K562 (cell line): Measurements from ENCODE around the gene PIH1D1. TPM values are rescaled to one million over a fixed set of nuclear protein-coding genes. Genes with fewer than 3 reads are reported as not detected.

Source experiments
- ATAC-seq: fragments of 200-7000 bp; cut with Tn5 transposase; 3 replicates; pipeline ENCODE4 v1.9.1; 2020; ENCODE audit warnings: moderate library complexity
- BruUV-seq: library from RNA; stranded (reverse); fragments of 400-500 nt; replicated peaks from 2 replicates; lab custom pipeline; 2021; lab: Mats Ljungman, UMichigan
- CTCF ChIA-PET: fragments of 300-600 bp; formaldehyde crosslinking; extraction: SDS; loops from one replicate; lab custom pipeline; 2021; ENCODE audit warnings: low intra/inter-chr PET ratio; lab: Yijun Ruan, JAX
- POLR2A ChIA-PET: fragments of 300-600, 350-650 bp; sonication (Branson Sonifier 250); formaldehyde crosslinking; extraction: SDS; loops from one replicate; lab custom pipeline; 2021; ENCODE audit warnings: antibody characterized with exemption, inconsistent platforms; lab: Yijun Ruan, JAX
- DNase-seq, 4 experiments: peaks; one replicate each; pipeline versions ENCODE4 v3.0.0 to v3.0.0-alpha.2; 2011 to 2018; ENCODE audit warnings: low spot score in 3 of 4, mixed read lengths in 3 of 4; ENCODE audit errors: extremely low read depth in 1 of 4
- FAIRE-seq: peaks from 2 replicates; lab custom pipeline; 2011; peaks lifted over from hg19 to GRCh38; lab: Jason Lieb, UNC
- H2AFZ ChIP-seq: 2 replicates; pipeline ENCODE4 v1.6.0; 2011; ENCODE audit warnings: low read depth, low read length, control low read depth, inconsistent platforms
- H3K27ac ChIP-seq: fragments of 200-600 bp; 3 replicates; pipeline ENCODE4 v1.8.0; 2011; ENCODE audit warnings: low read depth, mild to moderate bottlenecking, control low read depth, inconsistent platforms, low read length, moderate library complexity, mixed read lengths; ENCODE audit errors: extremely low read depth
- H3K27me3 ChIP-seq, 2 experiments: fragments of 300-600 bp in 1 of 2; 2 replicates in 1 of 2; 3 replicates in 1 of 2; pipeline versions ENCODE4 v1.6.0 to v1.8.0; 2011; ENCODE audit warnings: inconsistent platforms in 2 of 2, low read length in 2 of 2, mild to moderate bottlenecking in 1 of 2, mixed read lengths in 1 of 2, moderate library complexity in 1 of 2; ENCODE audit not compliant: control insufficient read depth in 2 of 2, insufficient read depth in 2 of 2
- H3K36me3 ChIP-seq: fragments of 300-600 bp; 3 replicates; pipeline ENCODE4 v1.8.0; 2011; ENCODE audit warnings: mild to moderate bottlenecking, low read length, inconsistent platforms; ENCODE audit not compliant: control insufficient read depth, insufficient read depth
- H3K4me1 ChIP-seq, 2 experiments: fragments of 200-600 bp in 1 of 2; replicated peaks in 1 of 2; 2 replicates in 1 of 2; 3 replicates in 1 of 2; pipeline versions ENCODE4 v1.5.1 to v1.8.0; 2011; ENCODE audit warnings: inconsistent platforms in 2 of 2, low read length in 2 of 2, mild to moderate bottlenecking in 1 of 2, mixed read lengths in 1 of 2, moderate library complexity in 1 of 2; ENCODE audit not compliant: control insufficient read depth in 2 of 2, insufficient read depth in 2 of 2
- H3K4me2 ChIP-seq: 2 replicates; pipeline ENCODE4 v1.6.1; 2011; ENCODE audit warnings: low read length, control low read depth, inconsistent platforms, mixed read lengths; ENCODE audit not compliant: insufficient read depth
- H3K4me3 ChIP-seq: fragments of 200-600 bp; sonication (generic), shearing (Covaris generic); 2 replicates; pipeline ENCODE4 v1.5.1; 2016; ENCODE audit warnings: control low read depth, inconsistent platforms
- H3K79me2 ChIP-seq: fragments of 200-600 bp; 3 replicates; pipeline ENCODE4 v1.8.0; 2011; ENCODE audit warnings: low read length, inconsistent platforms; ENCODE audit not compliant: control insufficient read depth, insufficient read depth
- H3K9ac ChIP-seq, 2 experiments: 2 replicates each; pipeline versions ENCODE4 v1.6.0 to v1.6.1; 2011; ENCODE audit warnings: low read depth in 2 of 2, low read length in 2 of 2, control low read depth in 1 of 2, inconsistent platforms in 1 of 2, mild to moderate bottlenecking in 1 of 2, mixed read lengths in 1 of 2; ENCODE audit not compliant: insufficient read depth in 1 of 2
- H3K9me1 ChIP-seq: one replicate; pipeline ENCODE4 v1.6.0; 2011; ENCODE audit warnings: inconsistent platforms, mild to moderate bottlenecking, low read length, moderate library complexity; ENCODE audit not compliant: control insufficient read depth, insufficient read depth
- H3K9me3 ChIP-seq: replicated peaks from 2 replicates; pipeline ENCODE4 v1.5.1; 2011; ENCODE audit warnings: low read depth, low read length, inconsistent platforms; ENCODE audit not compliant: control insufficient read depth, insufficient read depth
- H4K20me1 ChIP-seq: replicated peaks from 2 replicates; pipeline ENCODE4 v1.6.1; 2011; ENCODE audit warnings: low read length, inconsistent platforms, mixed read lengths; ENCODE audit not compliant: control insufficient read depth, insufficient read depth
- BRD4 ChIP-seq: fragments of 200-600 bp; sonication (generic); IDR thresholded peaks from 2 replicates; pipeline ENCODE4 v1.6.1; 2017; ENCODE audit warnings: inconsistent platforms
- CHD1 ChIP-seq: fragments of 200-600 bp; sonication (generic); IDR thresholded peaks from one replicate; pipeline ENCODE4 v1.6.1; 2012; ENCODE audit warnings: mild to moderate bottlenecking, moderate library complexity, low read length, inconsistent platforms
- CTBP1 ChIP-seq: fragments of 450-650 bp; IDR thresholded peaks from 2 replicates; pipeline ENCODE4 v1.6.1; 2016; ENCODE audit warnings: borderline replicate concordance
- FOXJ2 ChIP-seq: fragments of 200-800 bp; sonication (Bioruptor generic); IDR thresholded peaks from 2 replicates; pipeline ENCODE4 v1.6.1; 2016; ENCODE audit warnings: missing genetic modification characterization, missing compliant biosample characterization
- HNRNPL ChIP-seq: fragments of 200-400 bp; formaldehyde crosslinking; IDR thresholded peaks from 2 replicates; pipeline ENCODE4 v1.6.1; 2017; ENCODE audit warnings: low read depth, mild to moderate bottlenecking, low read length
- MTF1 ChIP-seq: fragments of 250-450 bp; sonication (Bioruptor Pico); IDR thresholded peaks from 2 replicates; pipeline ENCODE4 v1.9.0; 2021; ENCODE audit warnings: moderate library complexity, mild to moderate bottlenecking, inconsistent platforms, borderline replicate concordance
- NBN ChIP-seq: fragments of 450-650 bp; IDR thresholded peaks from 2 replicates; pipeline ENCODE4 v1.6.1; 2016; ENCODE audit warnings: low read depth, mild to moderate bottlenecking
- POLR2H ChIP-seq: IDR thresholded peaks from 2 replicates; pipeline ENCODE4 v1.6.1; 2016; ENCODE audit warnings: missing genetic modification characterization, low read depth, mild to moderate bottlenecking, control low read depth, missing compliant biosample characterization, moderate library complexity
- ZBTB7A ChIP-seq: IDR thresholded peaks from 2 replicates; pipeline ENCODE4 v1.6.1; 2011; ENCODE audit warnings: low read depth, mild to moderate bottlenecking, low read length, moderate library complexity, borderline replicate concordance; ENCODE audit not compliant: control insufficient read depth
- ZNF584 ChIP-seq: fragments of 200-800 bp; sonication (Bioruptor generic); IDR thresholded peaks from 2 replicates; pipeline ENCODE4 v1.6.1; 2016; ENCODE audit warnings: low read depth, mild to moderate bottlenecking, missing genetic modification characterization, missing compliant biosample characterization
- ZNF668 ChIP-seq: fragments of 250-450 bp; sonication (Bioruptor Pico); IDR thresholded peaks from 2 replicates; pipeline ENCODE4 v1.8.0; 2022; ENCODE audit warnings: mild to moderate bottlenecking, inconsistent platforms
- ZZZ3 ChIP-seq: fragments of 450-650 bp; IDR thresholded peaks from 2 replicates; pipeline ENCODE4 v1.6.1; 2016; ENCODE audit warnings: antibody characterized with exemption, mild to moderate bottlenecking, moderate library complexity
- WGBS: fragments of 100-300 bp; shearing (Covaris generic); methylation state at CpG from one replicate; pipeline ENCODE4 v1.1.6; 2016; ENCODE audit warnings: low coverage, mixed read lengths; ENCODE audit not compliant: insufficient coverage; ENCODE audit errors: missing lambda C conversion rate; 5-methylcytosine and 5-hydroxymethylcytosine counted together
- in situ Hi-C: fragments of 300-500 bp; cut with MboI; formaldehyde crosslinking; loops from 4 replicates; pipeline ENCODE4 v1.15.0; 2018; ENCODE audit warnings: inconsistent platforms, mixed read lengths
- intact Hi-C: fragments of 100-400 bp; cut with micrococcal nuclease; formaldehyde crosslinking; loops from 2 replicates; pipeline ENCODE4 v1.14.2; 2022
- polyA plus RNA-seq, 8 experiments: library from polyadenylated mRNA; depleted of rRNA in 4 of 8; stranded (reverse) in 5 of 8; unstranded in 3 of 8; fragments of >200 nt; fragmentation: Nextera tagmentation in 2 of 8; fragmentation: Illumina TruSeq in 1 of 8; extraction: Ambion mirVana in 2 of 8; extraction: Trizol in 1 of 8; gene quantifications; 2 replicates each; pipeline versions ENCODE4 v1.2.1 to v1.2.3, GENCODE V29; 2011 to 2014; ENCODE audit warnings: inconsistent platforms in 1 of 8, missing spikeins in 1 of 8
- total RNA-seq, 7 experiments: library from RNA; depleted of rRNA in 6 of 7; stranded (reverse); fragments of >200 nt in 6 of 7; fragmentation: Illumina TruSeq in 2 of 7; extraction: Trizol in 2 of 7; gene quantifications; 2 replicates each; pipeline versions ENCODE4 v1.2.1 to v1.2.3, GENCODE V29; 2011 to 2021; ENCODE audit warnings: low replicate concordance in 1 of 7
- TF ChIP-seq, protein P1 (sequence below): IDR thresholded peaks from 2 replicates; pipeline ENCODE4 v1.6.1; 2016; ENCODE audit warnings: missing genetic modification characterization, missing compliant biosample characterization

The PIH1D1 gene
- total and polyA plus RNA-seq, 9 of the 15 experiments (the other 6 are each of a cell fraction or from before 2014, with no cell fraction given) = 26.5 to 224 (median 137) TPM

DNA sequence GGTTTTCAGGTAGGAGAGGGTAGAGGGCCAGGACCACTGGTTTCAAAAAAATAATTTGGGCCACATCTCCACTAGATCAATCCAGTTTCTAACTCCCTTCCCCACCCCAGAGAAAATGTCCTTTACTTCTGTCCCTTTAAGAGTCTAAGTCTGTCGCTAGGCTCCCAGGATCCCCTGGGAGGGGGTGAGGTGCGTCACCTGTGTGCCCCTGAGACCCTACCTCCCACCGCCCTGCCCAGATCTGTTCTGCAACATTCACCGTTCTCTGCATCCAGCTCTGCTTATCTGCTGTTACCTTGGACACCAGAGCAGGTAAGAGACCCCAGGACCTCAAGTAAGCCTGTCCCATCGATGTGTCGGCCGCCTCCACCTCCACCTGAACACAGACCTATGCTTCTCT lies 26.4 kb downstream of the PIH1D1 start, which contains the start of gene GFY:
GFY (plus strand) TSS at position 211 of the 400 bp plus-strand sequence. CDS start 1,043 bp downstream, outside the sequence.
- POLR2A ChIA-PET = interaction anchor here (0.6 to 1.3 kb wide), 5 partner anchors 16 to 1643 kb away, joined by 3 to 5 read pairs (median 3); no protein-coding TSS in a partner anchor
- H3K4me3 ChIP-seq = peak within 1 kb of the TSS; percentile 24
- peak within 1 kb of the TSS in 1 of 2 experiments; percentile 86; a peak in 2 of 4 replicates for H3K9ac ChIP-seq
- TF ChIP-seq ZBTB7A (peak; percentile 51; the same call in 1 of the 2 replicates), POLR2H (tag) (no peak)
- TF ChIP-seq, all 486 proteins: peak for 1
- DNase-seq (no peak), ATAC-seq (no peak), FAIRE-seq (no peak)
- in situ Hi-C loops (no loop called here), intact Hi-C loops (no loop called here)
- Histone ChIP-seq H3K27me3 (no peaks in the 10 kb centered on the region), H3K4me2 (peak within 1 kb of the TSS; percentile 76), H3K9me3 (no peaks in the 10 kb centered on the region), H3K79me2 (no peaks in the 10 kb centered on the region), H2AFZ (peak within 1 kb of the TSS; percentile 83), H3K36me3 (no peaks in the 10 kb centered on the region; the same call in 2 of the 3 replicates), H3K27ac (peak within 1 kb of the TSS; percentile 11; the same call in 1 of the 3 replicates), H3K9me1 (no peaks in the 10 kb centered on the region), H4K20me1 (no peaks in the 10 kb centered on the region), H3K4me1 (peaks cover 53 to 75% of the 10 kb centered on the region in 2 experiments)
- BruUV-seq = no TSS peak
- 40% methylated on average over 7 of the region's 7 CpGs for WGBS
- CTCF ChIA-PET = no interaction called here

DNA sequence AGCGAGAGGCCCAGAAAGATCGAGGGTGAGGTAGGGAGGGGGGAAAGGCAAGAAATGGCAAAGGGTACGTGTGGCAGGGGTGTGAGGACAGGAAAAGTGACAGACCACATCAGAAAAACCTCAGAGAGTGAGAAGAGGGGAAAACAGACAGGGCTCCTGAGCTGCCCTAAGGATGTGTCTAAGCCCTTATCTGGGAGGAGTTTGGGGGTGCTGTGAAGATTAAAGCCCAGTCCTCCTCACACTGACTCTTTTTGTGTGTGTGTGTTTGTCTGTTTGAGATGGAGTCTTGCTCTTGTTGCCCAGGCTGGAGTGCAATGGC lies 27.7 kb downstream of the PIH1D1 start:
- Histone ChIP-seq H3K79me2 (no peaks in the 10 kb centered on the region), H4K20me1 (no peaks in the 10 kb centered on the region), H2AFZ (peak overlapping the region; percentile 73), H3K4me1 (peaks cover 49 to 71% of the 10 kb centered on the region in 2 experiments), H3K9me1 (no peaks in the 10 kb centered on the region), H3K4me3 (no peak overlapping the region), H3K4me2 (peak overlapping the region; percentile 55), H3K9me3 (no peaks in the 10 kb centered on the region), H3K36me3 (no peaks in the 10 kb centered on the region), H3K27me3 (no peaks in the 10 kb centered on the region), H3K9ac (peak overlapping the region; percentile 40 to 80; a peak in 3 of 4 replicates), H3K27ac (peak overlapping the region; percentile 17; the same call in 2 of the 3 replicates)
- DNase-seq = no peak
- WGBS = 12% methylated on average over 2 of the region's 3 CpGs
- BruUV-seq = no TSS peak
- intact Hi-C loops = loop anchor here (2.0 kb wide), 1 partner anchor 19 kb away; no protein-coding TSS in a partner anchor
- ATAC-seq = no peak
- in situ Hi-C loops = no loop called here
- CTCF ChIA-PET = no interaction called here
- POLR2A ChIA-PET = interaction anchor here (0.6 to 1.9 kb wide), 6 partner anchors 10 to 155 kb away, joined by 3 to 6 read pairs (median 4); no protein-coding TSS in a partner anchor
- FAIRE-seq = no peak
- TF ChIP-seq BRD4 = no peak
- TF ChIP-seq HNRNPL = no peak
- no peak for TF ChIP-seq ZNF584
- TF ChIP-seq MTF1 (CRISPR knock-in tag) = no peak
- no peak for TF ChIP-seq ZZZ3
- no peak for TF ChIP-seq ZNF668
- TF ChIP-seq, protein P1, sequence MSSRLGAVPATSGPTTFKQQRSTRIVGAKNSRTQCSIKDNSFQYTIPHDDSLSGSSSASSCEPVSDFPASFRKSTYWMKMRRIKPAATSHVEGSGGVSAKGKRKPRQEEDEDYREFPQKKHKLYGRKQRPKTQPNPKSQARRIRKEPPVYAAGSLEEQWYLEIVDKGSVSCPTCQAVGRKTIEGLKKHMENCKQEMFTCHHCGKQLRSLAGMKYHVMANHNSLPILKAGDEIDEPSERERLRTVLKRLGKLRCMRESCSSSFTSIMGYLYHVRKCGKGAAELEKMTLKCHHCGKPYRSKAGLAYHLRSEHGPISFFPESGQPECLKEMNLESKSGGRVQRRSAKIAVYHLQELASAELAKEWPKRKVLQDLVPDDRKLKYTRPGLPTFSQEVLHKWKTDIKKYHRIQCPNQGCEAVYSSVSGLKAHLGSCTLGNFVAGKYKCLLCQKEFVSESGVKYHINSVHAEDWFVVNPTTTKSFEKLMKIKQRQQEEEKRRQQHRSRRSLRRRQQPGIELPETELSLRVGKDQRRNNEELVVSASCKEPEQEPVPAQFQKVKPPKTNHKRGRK (tag) = peak; percentile 50
- TF ChIP-seq CHD1 = no peak
- TF ChIP-seq FOXJ2 (tag) = no peak
- 0 out of 2 replicates have a peak, but pooled peaks have one; percentile 18 for TF ChIP-seq CTBP1
- 0 out of 2 replicates have a peak, but pooled peaks have one; percentile 10 for TF ChIP-seq NBN
